ENCODE measurements around the gene ZSCAN31. TPM values are rescaled to one million over a fixed set of nuclear protein-coding genes. Genes with fewer than 3 reads are reported as not detected.

ZSCAN31 gene
- total RNA-seq, 4 donors from 2014 or later: 2.4 to 14.1 (median 7.5) TPM

DNA sequence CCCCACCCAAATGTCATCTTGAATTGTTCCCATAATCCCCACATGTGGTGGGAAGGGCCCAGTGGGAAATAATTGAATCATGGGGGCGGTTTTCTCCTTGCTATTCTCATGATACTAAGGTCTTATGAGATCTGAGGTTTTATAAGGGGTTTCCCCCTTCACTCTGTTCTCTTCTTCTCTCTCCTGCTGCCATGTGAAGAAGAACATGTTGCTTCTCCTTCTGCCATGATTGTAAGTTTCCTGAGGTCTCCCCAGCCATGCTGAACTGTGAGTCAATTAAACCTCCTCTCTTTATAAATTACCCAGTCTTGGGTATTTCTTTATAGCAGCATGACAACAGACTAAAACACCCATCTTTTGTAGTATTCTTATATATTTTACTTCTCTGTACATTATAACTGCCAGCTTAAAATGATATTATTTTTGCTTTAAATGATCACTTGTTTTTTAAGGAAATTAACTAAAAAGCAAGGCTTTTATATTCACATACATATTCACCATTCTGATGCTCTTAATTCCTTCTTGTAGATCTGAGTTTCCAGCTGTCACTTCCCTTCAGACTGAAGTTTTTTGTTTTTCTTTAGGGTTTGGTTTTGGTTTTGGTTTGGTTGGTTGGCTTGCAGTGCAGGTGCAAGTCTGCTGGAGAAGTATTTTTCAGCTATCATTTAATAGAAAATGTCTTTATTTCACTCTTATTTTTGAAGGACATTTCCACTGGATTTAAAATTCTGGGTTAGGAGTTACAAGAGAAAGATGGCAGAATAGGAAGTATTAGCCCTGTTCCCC, 4.6 kb upstream of the ZSCAN31 start:
- intact Hi-C loops (cut with DNase I; ENCODE audit: low total_unique reads) (no loop called here), in situ Hi-C loops (cut with MboI; ENCODE audit: low sequenced_read_pairs in 4 of 4) (no loop called here)
- ATAC-seq (no peak), DNase-seq (no peak)
- TF ChIP-seq CTCF (IDR thresholded peaks at IDR 0.05 in 4 of 5, conservative IDR thresholded peaks at IDR 0.05 in 1 of 5): no peak
- H3K9me3 ChIP-seq: no peaks in the 10 kb centered on the region
- no peak overlapping the region for H3K27ac ChIP-seq
- no peaks in the 10 kb centered on the region for H3K27me3 ChIP-seq
- peaks cover 8 to 11% of the 10 kb centered on the region in 2 donors for H3K4me1 ChIP-seq
- no peaks in the 10 kb centered on the region for H3K36me3 ChIP-seq
- H3K4me3 ChIP-seq: no peak overlapping the region

DNA sequence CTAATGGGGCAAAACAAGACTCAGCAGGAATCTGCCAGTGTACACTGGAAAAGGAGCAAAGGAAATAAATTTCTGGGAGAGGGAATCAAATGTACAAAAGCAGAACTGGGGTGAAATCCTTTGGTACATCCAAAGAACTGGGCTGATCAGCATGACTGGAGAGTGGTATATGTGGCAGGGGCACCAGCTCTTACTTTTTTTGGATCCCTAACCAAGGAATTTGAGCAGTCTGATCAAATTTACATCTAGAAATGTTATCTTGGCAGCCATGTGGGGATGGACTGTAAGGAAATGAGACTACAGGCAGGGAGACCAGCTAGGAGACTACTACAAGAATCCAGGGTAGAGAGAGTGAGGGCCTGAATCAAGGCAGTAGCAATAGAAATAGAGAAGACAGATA, 1.2 kb upstream of the ZSCAN31 start:
- in situ Hi-C loops (cut with MboI; ENCODE audit: low sequenced_read_pairs in 4 of 4) (no loop called here), intact Hi-C loops (cut with DNase I; ENCODE audit: low total_unique reads) (loop anchor here (5.0 kb wide), 3 partner anchors 55 to 85 kb away; partner anchors contain the start of genes PGBD1, ZKSCAN4 and ZSCAN26)
- Histone ChIP-seq H3K4me1 (peaks cover 11 to 13% of the 10 kb centered on the region in 2 donors), H3K27ac (peak overlapping the region in 3 of 4 donors; percentile 90 to 98 (median 96)), H3K4me3 (peak overlapping the region in 1 of 4 donors; percentile 78), H3K27me3 (no peaks in the 10 kb centered on the region), H3K9me3 (no peaks in the 10 kb centered on the region), H3K36me3 (no peaks in the 10 kb centered on the region)
- ATAC-seq (no peak), DNase-seq (no peak)
- TF ChIP-seq CTCF (IDR thresholded peaks at IDR 0.05 in 4 of 5, conservative IDR thresholded peaks at IDR 0.05 in 1 of 5) (no peak), POLR2A (IDR thresholded peaks at IDR 0.05) (no peak)

- intact Hi-C loops (cut with DNase I; ENCODE audit: low total_unique reads): loop anchor here (5.0 kb wide), 3 partner anchors 54 to 84 kb away; partner anchors contain the start of genes PGBD1, ZKSCAN4 and ZSCAN26
Observed at GRCh38 chr6:28336284-28337120, 554 bp upstream of the ZSCAN31 start.

More at GRCh38 chr6:28336284-28337120, 554 bp upstream of the ZSCAN31 start:
- H3K27me3 ChIP-seq: no peaks in the 10 kb centered on the region
- no peaks in the 10 kb centered on the region for H3K9me3 ChIP-seq
- peak overlapping the region; percentile 78 to 91 (median 84) for H3K4me3 ChIP-seq
- TF ChIP-seq CTCF (IDR thresholded peaks at IDR 0.05 in 4 of 5, conservative IDR thresholded peaks at IDR 0.05 in 1 of 5): no peak
- TF ChIP-seq POLR2A (IDR thresholded peaks at IDR 0.05): no peak
- H3K27ac ChIP-seq: peak overlapping the region; percentile 90 to 99 (median 97)
- H3K4me1 ChIP-seq: peaks cover 11 to 13% of the 10 kb centered on the region in 2 donors
- ATAC-seq (peak in 1 of 2 donors; percentile 6), DNase-seq (no peak)
- in situ Hi-C loops (cut with MboI; ENCODE audit: low sequenced_read_pairs in 4 of 4): no loop called here
- H3K36me3 ChIP-seq: no peaks in the 10 kb centered on the region

All from gastrocnemius medialis (tissue), 4 donors.